ENCODE results near the gene CNTNAP1. TPM values are rescaled to one million over a fixed set of nuclear protein-coding genes. Genes with fewer than 3 reads are reported as not detected.

The CNTNAP1 gene
- polyA plus RNA-seq, 1 experiment: 53.7 TPM

DNA sequence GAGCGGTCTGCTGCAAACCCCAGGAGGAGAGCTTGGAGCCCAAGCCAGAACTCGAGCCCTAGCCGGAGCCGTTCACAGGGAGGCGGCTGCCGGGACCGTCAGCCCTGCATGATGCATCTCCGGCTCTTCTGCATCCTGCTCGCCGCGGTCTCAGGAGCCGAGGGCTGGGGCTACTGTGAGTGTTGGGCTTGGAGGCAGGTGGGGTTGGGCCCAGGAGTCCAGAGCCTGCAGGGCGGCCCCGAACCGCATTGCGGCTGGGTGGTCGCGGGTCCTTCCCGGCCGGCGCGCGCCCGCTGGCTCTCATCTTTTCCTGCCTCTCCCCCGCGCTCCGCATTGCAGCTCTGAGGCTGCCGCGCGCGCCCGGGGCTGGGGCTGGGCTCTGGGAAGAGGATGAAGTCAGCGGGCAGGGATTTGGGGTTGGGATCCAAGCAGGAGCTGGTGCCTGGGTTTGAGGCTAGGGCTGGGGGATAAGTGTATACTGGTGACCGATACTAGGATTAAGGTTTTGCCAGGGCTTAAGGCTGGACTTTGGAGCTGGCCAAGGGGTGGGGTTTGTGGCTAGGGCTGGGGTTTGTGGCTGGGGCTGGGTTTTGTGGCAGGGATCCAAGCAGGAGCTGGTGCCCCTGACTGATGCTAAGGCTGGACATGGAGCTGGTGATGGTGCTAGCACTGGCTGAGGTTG, 532 bp downstream of the CNTNAP1 start:
- Histone ChIP-seq H3K27ac (ENCODE audit: low read depth, low read length) (peak overlapping the region; percentile 81), H3K4me3 (ENCODE audit: low read depth, low read length) (peak overlapping the region; percentile 78), H3K9me3 (ENCODE audit: control insufficient read depth, insufficient read depth, low read length) (no peaks in the 10 kb centered on the region; the same call in 1 of the 2 replicates), H3K27me3 (ENCODE audit: control insufficient read depth, insufficient read depth, low read length) (no peaks in the 10 kb centered on the region)
- DNase-seq (ENCODE audit: low read depth, low spot score): no peak
- ChIA-PET POLR2A (interaction anchor here (0.6 to 1.7 kb wide), 5 partner anchors 10 to 246 kb away, joined by 3 to 12 read pairs (median 7); partner anchors contain the start of genes PSMC3IP and VPS25), CTCF (interaction anchor here (1.5 to 2.4 kb wide), 2 partner anchors 8 to 105 kb away, joined by 4 to 17 read pairs; partner anchors contain the start of gene PSMC3IP)
- TF ChIP-seq, protein P1, sequence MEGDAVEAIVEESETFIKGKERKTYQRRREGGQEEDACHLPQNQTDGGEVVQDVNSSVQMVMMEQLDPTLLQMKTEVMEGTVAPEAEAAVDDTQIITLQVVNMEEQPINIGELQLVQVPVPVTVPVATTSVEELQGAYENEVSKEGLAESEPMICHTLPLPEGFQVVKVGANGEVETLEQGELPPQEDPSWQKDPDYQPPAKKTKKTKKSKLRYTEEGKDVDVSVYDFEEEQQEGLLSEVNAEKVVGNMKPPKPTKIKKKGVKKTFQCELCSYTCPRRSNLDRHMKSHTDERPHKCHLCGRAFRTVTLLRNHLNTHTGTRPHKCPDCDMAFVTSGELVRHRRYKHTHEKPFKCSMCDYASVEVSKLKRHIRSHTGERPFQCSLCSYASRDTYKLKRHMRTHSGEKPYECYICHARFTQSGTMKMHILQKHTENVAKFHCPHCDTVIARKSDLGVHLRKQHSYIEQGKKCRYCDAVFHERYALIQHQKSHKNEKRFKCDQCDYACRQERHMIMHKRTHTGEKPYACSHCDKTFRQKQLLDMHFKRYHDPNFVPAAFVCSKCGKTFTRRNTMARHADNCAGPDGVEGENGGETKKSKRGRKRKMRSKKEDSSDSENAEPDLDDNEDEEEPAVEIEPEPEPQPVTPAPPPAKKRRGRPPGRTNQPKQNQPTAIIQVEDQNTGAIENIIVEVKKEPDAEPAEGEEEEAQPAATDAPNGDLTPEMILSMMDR (IDR thresholded peaks at IDR 0.05; ENCODE audit: low read depth, low read length): no peak

DNA sequence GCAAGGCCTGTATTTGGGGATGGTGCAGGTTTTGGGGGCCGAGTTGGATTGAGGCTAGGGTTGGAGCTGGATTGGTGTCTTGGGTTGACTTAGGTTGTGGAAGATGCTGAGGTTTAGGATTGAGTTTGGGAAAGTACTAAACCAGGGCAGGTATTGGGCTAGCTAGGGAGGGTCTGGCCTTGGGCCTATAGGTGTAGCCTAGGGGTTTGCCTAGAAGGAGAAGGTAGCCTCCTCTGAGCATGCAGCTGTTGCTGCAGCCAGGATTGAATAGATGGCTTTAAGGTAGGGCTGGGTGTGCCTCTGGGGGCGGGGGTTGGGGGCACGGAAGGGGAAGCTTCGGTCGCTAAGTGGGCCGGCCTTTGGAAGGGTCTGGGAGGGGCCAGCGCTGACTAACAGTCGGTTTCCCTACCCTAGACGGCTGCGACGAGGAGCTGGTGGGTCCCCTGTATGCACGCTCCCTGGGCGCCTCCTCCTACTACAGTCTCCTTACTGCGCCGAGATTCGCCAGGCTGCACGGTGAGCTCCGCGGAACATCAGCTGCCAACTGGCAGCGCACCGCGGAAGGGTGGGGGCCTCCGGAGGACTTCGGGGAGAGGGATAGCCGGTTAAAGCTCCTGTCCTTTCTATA, 1.2 kb downstream of the CNTNAP1 start:
- DNase-seq (ENCODE audit: low read depth, low spot score): no peak
- H3K27ac ChIP-seq (ENCODE audit: low read depth, low read length): peak overlapping the region; percentile 21
- ChIA-PET CTCF (interaction anchor here (1.1 to 2.4 kb wide), 3 partner anchors 9 to 105 kb away, joined by 3 to 17 read pairs (median 4); partner anchors contain the start of gene PSMC3IP), POLR2A (interaction anchor here (0.8 to 1.7 kb wide), 5 partner anchors 15 to 246 kb away, joined by 3 to 12 read pairs (median 5); partner anchors contain the start of genes PSMC3IP and VPS25)
- no peaks in the 10 kb centered on the region; the same call in 1 of the 2 replicates for H3K9me3 ChIP-seq (ENCODE audit: control insufficient read depth, insufficient read depth, low read length)
- no peaks in the 10 kb centered on the region for H3K27me3 ChIP-seq (ENCODE audit: control insufficient read depth, insufficient read depth, low read length)
- H3K4me3 ChIP-seq (ENCODE audit: low read depth, low read length): peak overlapping the region; percentile 78
- TF ChIP-seq, protein P1 (IDR thresholded peaks at IDR 0.05; ENCODE audit: low read depth, low read length): no peak

DNA sequence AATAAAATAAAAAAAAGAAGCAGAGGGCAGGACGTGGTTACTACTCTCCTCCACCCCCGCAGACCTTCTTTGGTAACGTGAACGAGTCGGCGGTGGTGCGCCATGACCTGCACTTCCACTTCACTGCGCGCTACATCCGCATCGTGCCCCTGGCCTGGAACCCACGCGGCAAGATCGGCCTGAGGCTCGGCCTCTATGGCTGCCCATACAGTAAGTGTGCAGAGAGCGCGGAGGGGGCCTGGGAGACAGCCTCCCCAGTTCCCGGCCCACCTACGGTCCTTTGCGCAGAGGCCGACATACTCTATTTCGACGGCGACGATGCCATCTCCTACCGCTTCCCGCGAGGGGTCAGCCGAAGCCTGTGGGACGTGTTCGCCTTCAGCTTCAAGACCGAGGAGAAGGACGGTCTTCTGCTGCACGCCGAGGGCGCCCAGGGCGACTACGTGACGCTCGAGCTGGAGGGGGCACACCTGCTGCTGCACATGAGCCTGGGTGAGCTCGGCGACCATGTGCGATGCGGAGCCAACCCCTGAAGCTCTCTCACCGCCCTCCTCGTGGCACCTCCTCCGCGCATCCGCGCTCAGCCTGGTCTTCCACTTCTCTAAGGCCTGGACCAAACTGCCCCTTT, 2.7 kb downstream of the CNTNAP1 start:
- CTCF ChIA-PET: interaction anchor here (1.1 to 2.4 kb wide), 2 partner anchors 104 to 107 kb away, joined by 3 to 17 read pairs; partner anchors contain the start of gene PSMC3IP
- no peaks in the 10 kb centered on the region for H3K27me3 ChIP-seq (ENCODE audit: control insufficient read depth, insufficient read depth, low read length)
- TF ChIP-seq, protein P1 (IDR thresholded peaks at IDR 0.05; ENCODE audit: low read depth, low read length): no peak
- no peaks in the 10 kb centered on the region; the same call in 1 of the 2 replicates for H3K9me3 ChIP-seq (ENCODE audit: control insufficient read depth, insufficient read depth, low read length)
- POLR2A ChIA-PET: interaction anchor here (0.6 kb wide), 1 partner anchor 1971 kb away, joined by 4 read pairs; no protein-coding TSS in a partner anchor
- no peak overlapping the region for H3K27ac ChIP-seq (ENCODE audit: low read depth, low read length)
- DNase-seq (ENCODE audit: low read depth, low spot score): no peak
- no peak overlapping the region for H3K4me3 ChIP-seq (ENCODE audit: low read depth, low read length)

DNA sequence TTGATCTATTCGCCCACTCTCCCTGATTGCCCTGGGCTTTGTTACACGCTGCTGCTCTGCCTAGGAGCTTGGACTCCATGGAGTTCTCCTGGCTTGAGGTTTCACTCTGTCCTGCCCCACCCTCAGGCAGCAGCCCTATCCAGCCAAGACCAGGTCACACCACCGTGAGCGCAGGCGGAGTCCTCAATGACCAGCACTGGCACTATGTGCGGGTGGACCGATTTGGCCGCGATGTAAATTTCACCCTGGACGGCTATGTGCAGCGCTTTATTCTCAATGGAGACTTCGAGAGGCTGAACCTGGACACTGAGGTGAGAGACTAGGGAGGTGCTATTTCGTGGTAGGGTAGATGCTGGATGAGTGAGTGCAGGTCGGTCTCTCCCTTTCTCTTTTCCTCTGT, 3.5 kb downstream of the CNTNAP1 start:
- H3K9me3 ChIP-seq (ENCODE audit: control insufficient read depth, insufficient read depth, low read length): no peaks in the 10 kb centered on the region; the same call in 1 of the 2 replicates
- CTCF ChIA-PET: no interaction called here
- POLR2A ChIA-PET: no interaction called here

More for the DNA sequence above, 3.5 kb downstream of the CNTNAP1 start:
- Histone ChIP-seq H3K27ac (ENCODE audit: low read depth, low read length) (no peak overlapping the region), H3K27me3 (ENCODE audit: control insufficient read depth, insufficient read depth, low read length) (no peaks in the 10 kb centered on the region), H3K4me3 (ENCODE audit: low read depth, low read length) (no peak overlapping the region)
- TF ChIP-seq, protein P1 (IDR thresholded peaks at IDR 0.05; ENCODE audit: low read depth, low read length): no peak
- DNase-seq (ENCODE audit: low read depth, low spot score): no peak

Data from AG04450 (cell line).